T-helper 1 cell treated with Interleukin-12 subunit alpha and Interleukin-12 subunit beta and Interleukin-4 antibody, amounts not matched to agents 30 ng/mL and 1 ng/mL, for 36 hours (primary cell): ENCODE data around the gene CRELD2. TPM values are rescaled to one million over a fixed set of nuclear protein-coding genes. Genes with fewer than 3 reads are reported as not detected.

ENCODE experiments used
- intact Hi-C: fragments of 100-400 bp; cut with micrococcal nuclease; formaldehyde crosslinking; loops from one replicate; pipeline ENCODE4 v1.15.1; 2024
- total RNA-seq: library from RNA; stranded (reverse); gene quantifications from 2 replicates; pipeline ENCODE4 v1.2.3, GENCODE V29; 2022

The CRELD2 gene
- total RNA-seq, 1 donor from 2014 or later: 97.2 TPM

- intact Hi-C loops: no loop called here
Measured at GRCh38 chr22:49954354-49954753, 35.9 kb downstream of the CRELD2 start.

DNA sequence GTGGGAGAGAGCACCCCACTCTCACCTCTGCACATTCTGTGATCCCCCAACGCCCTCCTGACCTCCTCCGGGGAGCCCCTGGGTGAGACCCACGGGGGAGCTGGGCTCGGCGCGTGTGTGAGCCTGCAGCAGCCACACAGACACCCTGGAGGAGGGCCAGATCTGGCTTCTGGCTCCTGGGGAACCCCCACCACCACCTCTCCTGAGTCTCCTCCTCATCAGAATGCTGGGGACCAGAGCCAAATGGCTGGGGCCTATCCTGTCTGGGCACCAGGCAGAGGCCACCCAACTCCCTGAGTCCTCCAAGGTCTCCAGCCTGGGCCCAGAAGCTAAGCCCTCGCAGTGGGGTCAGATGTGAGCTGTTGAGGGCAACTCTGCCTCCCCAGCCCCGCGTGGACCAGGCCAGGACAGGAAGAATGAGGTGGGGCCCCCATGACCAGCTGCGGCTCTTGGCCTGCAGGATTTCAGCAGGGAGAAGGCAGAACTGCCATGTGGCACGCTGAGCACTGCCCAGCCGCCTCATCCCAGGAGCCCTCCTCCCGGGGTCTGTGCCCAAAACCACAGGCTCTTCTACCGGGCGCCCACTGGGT is 36.7 kb downstream of the CRELD2 start:
- intact Hi-C loops: no loop called here

DNA sequence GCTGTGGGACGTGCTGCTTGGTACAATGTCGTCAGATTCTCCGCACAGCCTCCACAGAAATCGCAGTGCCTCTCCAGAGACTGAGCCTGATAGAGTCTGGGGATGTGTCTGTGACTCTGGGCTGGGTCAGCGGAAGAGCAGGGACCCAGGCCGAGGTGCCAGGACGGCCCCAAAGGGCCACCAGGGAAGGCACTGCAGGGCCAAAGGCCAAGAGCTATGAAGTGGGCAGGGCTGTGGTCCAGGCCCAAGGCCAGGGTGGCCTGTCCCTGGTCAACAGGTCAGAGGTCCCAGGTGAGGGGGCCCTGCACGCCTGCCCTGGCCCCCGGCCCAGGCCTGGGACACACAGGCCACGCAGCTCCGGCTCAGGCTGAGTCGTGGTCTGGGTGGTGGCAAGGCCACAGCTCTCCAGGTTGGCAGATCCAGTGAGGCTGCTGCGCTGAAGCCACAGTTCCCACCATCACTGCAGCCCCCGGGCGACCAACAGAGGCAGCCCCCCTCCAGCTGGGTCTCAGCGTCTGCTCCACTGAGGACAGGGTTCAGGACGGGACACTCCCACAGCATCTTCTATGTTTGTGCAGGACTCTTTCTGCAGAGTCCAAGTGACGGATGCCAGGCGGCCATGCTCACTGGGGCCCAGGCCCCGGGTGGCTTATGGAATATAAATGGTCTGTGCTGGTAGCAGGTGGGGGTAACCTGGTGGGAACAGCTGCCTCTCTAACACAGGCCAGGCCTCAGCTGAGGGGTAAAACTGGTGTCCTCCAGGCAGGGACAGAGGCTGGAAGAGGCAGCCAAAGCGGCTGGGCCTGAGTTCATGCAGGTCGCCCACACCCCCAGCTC is 37.4 kb downstream of the CRELD2 start:
- intact Hi-C loops: no loop called here

- intact Hi-C loops: no loop called here
Measured at GRCh38 chr22:49956418-49956770, 38.0 kb downstream of the CRELD2 start.

GRCh38 chr22:49956914-49957825 is 38.7 kb downstream of the CRELD2 start:
- intact Hi-C loops: no loop called here

DNA sequence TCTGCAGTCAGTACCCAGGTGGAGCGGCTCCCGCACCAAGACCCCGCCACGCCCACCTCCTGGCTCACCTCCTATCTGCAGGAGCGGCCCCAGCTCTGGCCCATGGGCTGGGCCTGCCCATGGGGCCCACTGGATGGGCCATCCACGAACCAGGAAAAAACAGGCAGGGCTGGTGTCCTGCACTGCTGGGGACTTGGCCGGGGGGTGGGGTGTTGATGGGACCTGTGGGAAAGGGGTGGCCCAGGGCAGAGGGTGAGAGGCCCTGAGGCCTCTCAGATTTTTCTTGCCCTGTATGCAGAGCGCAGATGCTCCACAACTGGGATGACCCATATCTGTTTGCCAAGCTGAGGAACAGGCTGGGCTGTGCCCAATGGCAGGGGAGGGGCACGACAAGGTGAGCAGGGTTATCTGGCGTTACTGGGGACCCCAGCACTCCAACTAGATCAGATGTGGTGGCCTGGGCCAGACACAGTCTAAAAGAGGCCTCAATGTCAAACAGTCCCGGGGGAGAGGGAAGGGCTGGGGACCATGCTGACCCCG is 39.5 kb downstream of the CRELD2 start:
- intact Hi-C loops: no loop called here

GRCh38 chr22:49958366-49958921 is 40.0 kb downstream of the CRELD2 start:
- intact Hi-C loops: no loop called here

- intact Hi-C loops: no loop called here
Measured at GRCh38 chr22:49958931-49959781, 40.7 kb downstream of the CRELD2 start.

DNA sequence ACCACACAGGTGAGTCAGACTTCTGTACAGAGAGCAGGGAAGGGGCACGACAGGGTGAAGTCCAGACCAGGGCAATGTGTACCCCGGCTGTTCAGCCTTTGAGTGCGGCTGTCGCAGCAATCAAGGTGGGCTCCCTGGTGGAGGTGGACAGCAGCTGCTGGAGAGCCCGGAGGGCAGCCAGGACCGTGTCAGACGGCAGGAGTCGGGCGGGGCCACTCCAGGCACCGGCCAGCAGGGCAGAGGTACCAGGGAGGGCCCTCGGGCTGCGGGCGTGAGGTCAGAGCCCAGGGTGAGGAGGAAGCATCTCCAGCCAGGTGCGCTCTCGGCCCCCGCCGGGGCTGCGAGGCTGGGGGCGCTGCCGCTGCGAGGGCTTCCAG is 41.3 kb downstream of the CRELD2 start:
- intact Hi-C loops: loop anchor here (1.0 to 5.0 kb wide), 6 partner anchors 14 to 568 kb away; partner anchors contain the start of genes ALG12, CRELD2, SCO2 and ZBED4

DNA sequence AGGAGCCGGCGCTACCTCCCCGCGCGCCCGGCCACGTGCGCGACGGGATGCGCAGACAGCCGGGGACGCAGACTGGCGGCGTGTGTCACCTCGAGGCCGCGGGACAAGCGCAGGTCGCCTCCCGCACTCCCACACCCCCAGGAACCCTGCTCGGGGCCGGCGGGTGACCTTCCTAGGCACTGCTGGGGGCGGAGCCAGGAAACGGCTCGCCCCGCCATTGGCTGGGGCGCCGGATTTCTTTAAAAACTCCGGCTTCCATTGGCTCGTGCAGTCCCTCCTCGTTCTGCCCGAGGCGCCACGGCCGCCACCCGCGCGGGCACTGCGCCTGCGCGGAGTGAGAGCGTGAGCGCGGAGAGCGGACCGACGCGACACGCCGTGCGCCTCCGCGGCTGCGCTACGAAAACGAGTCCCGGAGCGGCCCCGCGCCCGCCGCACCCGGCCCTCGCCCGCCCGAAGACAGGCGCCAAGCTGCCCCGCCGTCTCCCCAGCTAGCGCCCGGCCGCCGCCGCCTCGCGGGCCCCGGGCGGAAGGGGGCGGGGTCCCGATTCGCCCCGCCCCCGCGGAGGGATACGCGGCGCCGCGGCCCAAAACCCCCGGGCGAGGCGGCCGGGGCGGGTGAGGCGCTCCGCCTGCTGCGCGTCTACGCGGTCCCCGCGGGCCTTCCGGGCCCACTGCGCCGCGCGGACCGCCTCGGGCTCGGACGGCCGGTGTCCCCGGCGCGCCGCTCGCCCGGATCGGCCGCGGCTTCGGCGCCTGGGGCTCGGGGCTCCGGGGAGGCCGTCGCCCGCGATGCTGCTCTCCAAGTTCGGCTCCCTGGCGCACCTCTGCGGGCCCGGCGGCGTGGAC is 41.9 kb downstream of the CRELD2 start, which contains the start of gene PIM3:
PIM3 (plus strand) TSS at position 614 of the 846 bp plus-strand sequence; CDS start at position 790, 176 bp downstream.
- intact Hi-C loops: loop anchor here (1.0 to 5.0 kb wide), 6 partner anchors 15 to 567 kb away; partner anchors contain the start of genes ALG12, CRELD2, SCO2 and ZBED4

GRCh38 chr22:49961005-49961600 is 42.7 kb downstream of the CRELD2 start:
- intact Hi-C loops: loop anchor here (2.0 to 5.0 kb wide), 2 partner anchors 108 to 566 kb away; partner anchors contain the start of genes SCO2 and ZBED4

- intact Hi-C loops: loop anchor here (2.0 to 5.0 kb wide), 2 partner anchors 109 to 566 kb away; partner anchors contain the start of genes SCO2 and ZBED4
Measured at GRCh38 chr22:49961601-49962011, 43.2 kb downstream of the CRELD2 start.

GRCh38 chr22:49962012-49962750 is 43.7 kb downstream of the CRELD2 start:
- intact Hi-C loops: loop anchor here (5.0 kb wide), 1 partner anchor 565 kb away; the partner anchor contains the start of gene SCO2

GRCh38 chr22:49962751-49963646 is 44.6 kb downstream of the CRELD2 start:
- intact Hi-C loops: loop anchor here (5.0 kb wide), 1 partner anchor 564 kb away; the partner anchor contains the start of gene SCO2

DNA sequence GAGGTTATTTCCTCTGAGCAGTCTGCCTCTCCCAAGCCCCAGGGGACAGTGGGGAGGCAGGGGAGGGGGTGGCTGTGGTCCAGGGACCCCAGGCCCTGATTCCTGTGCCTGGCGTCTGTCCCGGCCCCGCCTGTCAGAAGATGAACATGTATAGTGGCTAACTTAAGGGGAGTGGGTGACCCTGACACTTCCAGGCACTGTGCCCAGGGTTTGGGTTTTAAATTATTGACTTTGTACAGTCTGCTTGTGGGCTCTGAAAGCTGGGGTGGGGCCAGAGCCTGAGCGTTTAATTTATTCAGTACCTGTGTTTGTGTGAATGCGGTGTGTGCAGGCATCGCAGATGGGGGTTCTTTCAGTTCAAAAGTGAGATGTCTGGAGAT is 45.2 kb downstream of the CRELD2 start:
- intact Hi-C loops: loop anchor here (5.0 kb wide), 1 partner anchor 564 kb away; the partner anchor contains the start of gene SCO2
